Measurements from ENCODE around the gene SCAPER.
"Not testable (repeated sequence)": the region's sequence is repeated elsewhere in the genome, so short reads cannot be mapped to it uniquely, and the experiment has no call there.

SCAPER gene

DNA sequence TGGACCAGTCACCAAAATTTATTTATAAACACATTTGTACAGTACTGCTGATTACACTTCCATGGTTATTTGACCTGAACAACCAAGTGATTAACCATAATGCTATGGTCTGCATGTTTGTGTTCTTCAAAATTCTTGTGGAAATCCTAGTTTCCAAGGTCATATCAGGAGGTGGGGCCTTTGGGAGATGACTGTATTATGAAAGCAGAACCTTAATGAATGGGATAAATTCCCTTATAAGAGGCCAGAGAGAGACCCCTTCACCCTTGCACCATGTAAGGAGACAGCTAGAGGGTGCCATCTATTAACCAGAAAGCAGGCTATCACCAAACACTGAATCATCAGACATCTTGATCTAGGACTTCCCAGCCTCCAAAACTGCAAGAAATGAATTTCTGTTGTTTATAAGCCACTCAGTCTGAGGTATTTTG is 1.9 kb downstream of the SCAPER start:
- Histone ChIP-seq H3K4me3 (ENCODE audit: low read depth, low read length) (no peak overlapping the region), H3K9me3 (no peaks in the 10 kb centered on the region; the same call in 1 of the 2 replicates), H3K4me1 (peaks cover 2% of the 10 kb centered on the region), H3K36me3 (no peaks in the 10 kb centered on the region), H3K27me3 (no peaks in the 10 kb centered on the region)
- TF ChIP-seq, protein P1, sequence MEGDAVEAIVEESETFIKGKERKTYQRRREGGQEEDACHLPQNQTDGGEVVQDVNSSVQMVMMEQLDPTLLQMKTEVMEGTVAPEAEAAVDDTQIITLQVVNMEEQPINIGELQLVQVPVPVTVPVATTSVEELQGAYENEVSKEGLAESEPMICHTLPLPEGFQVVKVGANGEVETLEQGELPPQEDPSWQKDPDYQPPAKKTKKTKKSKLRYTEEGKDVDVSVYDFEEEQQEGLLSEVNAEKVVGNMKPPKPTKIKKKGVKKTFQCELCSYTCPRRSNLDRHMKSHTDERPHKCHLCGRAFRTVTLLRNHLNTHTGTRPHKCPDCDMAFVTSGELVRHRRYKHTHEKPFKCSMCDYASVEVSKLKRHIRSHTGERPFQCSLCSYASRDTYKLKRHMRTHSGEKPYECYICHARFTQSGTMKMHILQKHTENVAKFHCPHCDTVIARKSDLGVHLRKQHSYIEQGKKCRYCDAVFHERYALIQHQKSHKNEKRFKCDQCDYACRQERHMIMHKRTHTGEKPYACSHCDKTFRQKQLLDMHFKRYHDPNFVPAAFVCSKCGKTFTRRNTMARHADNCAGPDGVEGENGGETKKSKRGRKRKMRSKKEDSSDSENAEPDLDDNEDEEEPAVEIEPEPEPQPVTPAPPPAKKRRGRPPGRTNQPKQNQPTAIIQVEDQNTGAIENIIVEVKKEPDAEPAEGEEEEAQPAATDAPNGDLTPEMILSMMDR (IDR thresholded peaks at IDR 0.05; ENCODE audit: low read depth, low read length), result peak; percentile 56
- DNase-seq, result no peak

DNA sequence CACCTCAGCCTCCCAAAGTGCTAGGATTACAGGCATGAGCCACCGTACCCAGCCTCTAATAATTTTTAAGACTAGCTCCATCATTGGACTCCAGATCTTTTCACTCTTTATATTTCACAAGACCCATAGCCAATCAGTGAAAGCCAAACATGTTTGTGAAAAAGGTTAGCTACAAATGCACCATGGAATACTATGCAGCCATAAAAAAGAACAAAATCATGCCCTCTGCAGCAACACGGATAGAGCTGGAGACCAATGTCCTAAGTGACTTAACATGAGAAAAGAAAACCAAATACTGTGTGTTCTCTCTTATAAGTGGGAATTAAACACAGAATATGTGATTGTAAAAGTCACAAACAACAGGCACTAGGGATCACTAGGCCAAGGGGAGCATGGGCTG is 3.2 kb downstream of the SCAPER start:
- TF ChIP-seq, protein P1 (IDR thresholded peaks at IDR 0.05; ENCODE audit: low read depth, low read length), result no peak
- H3K36me3 ChIP-seq, result no peaks in the 10 kb centered on the region
- H3K4me3 ChIP-seq (ENCODE audit: low read depth, low read length), result no peak overlapping the region
- no peaks in the 10 kb centered on the region; the same call in 1 of the 2 replicates for H3K9me3 ChIP-seq
- H3K27me3 ChIP-seq, result no peaks in the 10 kb centered on the region
- peaks cover 2% of the 10 kb centered on the region for H3K4me1 ChIP-seq
- no peak for DNase-seq

DNA sequence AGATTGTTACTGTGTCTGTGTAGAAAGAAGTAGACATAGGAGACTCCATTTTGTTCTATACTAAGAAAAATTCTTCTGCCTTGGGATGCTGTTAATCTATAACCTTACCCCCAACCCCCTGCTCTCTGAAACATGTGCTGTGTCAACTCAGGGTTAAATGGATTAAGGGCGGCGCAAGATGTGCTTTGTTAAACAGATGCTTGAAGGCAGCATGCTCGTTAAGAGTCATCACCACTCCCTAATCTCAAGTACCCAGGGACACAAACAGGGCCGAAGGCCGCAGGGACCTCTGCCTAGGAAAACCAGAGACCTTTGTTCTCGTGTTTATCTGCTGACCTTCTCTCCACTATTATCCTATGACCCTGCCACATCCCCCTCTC is 5.2 kb downstream of the SCAPER start:
- not testable (repeated sequence) for H3K4me3 ChIP-seq (ENCODE audit: low read depth, low read length); H3K36me3 ChIP-seq; H3K9me3 ChIP-seq; H3K27me3 ChIP-seq; DNase-seq; H3K4me1 ChIP-seq

DNA sequence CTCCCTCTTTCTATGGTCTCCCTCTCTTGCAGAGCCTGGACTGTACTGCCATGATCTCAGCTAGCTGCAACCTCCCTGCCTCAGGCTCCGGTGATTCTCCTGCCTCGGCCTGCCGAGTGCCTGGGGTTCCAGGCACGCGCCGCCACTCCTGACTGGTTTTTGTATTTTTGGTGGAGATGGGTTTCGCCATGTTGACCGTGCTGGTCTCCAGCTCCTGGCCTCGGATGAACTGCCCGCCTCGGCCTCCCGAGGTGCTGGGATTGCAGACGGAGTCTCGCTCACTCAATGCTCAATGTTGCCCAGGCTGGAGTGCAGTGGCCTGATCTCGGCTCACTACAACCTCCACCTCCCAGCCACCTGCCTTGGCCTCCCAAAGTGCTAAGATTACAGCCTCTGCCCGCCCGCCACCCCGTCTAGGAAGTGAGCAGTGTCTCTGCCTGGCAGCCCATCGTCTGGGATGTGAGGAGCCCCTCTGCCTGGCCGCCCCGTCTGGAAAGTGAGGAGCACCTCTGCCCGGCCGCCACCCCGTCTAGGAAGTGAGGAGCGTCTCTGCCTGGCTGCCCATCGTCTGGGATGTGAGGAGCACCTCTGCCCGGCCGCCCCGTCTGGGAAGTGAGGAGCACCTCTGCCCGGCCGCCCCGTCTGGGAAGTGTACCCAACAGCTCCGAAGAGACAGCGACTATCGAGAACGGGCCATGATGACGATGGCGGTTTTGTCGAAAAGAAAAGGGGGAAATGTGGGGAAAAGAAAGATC is 5.8 kb downstream of the SCAPER start:
- not testable (repeated sequence) for H3K27me3 ChIP-seq; H3K9me3 ChIP-seq; DNase-seq; H3K36me3 ChIP-seq; H3K4me1 ChIP-seq; H3K4me3 ChIP-seq (ENCODE audit: low read depth, low read length)

DNA sequence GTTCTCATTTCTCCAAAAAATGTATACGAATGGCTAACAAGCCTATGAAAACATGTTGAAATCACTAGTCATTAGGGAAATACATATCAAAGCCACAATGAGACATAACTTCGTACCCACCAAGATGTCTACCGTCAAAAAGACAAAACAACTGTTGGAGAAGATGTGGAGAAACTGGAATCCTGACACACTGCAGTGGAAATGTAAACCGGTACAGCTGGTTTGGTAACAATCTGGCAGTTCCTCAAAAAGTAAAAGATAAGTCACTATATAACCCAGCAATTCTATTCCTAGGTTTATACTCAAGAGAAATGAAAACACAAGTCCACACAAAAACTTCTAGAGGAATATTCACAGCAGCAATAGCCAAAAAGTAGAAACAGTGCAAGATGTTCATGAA is 7.0 kb downstream of the SCAPER start:
- no peak overlapping the region for H3K4me3 ChIP-seq (ENCODE audit: low read depth, low read length)
- H3K9me3 ChIP-seq, result no peaks in the 10 kb centered on the region; the same call in 1 of the 2 replicates
- no peaks in the 10 kb centered on the region; the same call in 1 of the 2 replicates for H3K36me3 ChIP-seq
- no peaks in the 10 kb centered on the region for H3K27me3 ChIP-seq
- no peaks in the 10 kb centered on the region for H3K4me1 ChIP-seq
- no peak for DNase-seq
- TF ChIP-seq, protein P1 (IDR thresholded peaks at IDR 0.05; ENCODE audit: low read depth, low read length), result no peak

DNA sequence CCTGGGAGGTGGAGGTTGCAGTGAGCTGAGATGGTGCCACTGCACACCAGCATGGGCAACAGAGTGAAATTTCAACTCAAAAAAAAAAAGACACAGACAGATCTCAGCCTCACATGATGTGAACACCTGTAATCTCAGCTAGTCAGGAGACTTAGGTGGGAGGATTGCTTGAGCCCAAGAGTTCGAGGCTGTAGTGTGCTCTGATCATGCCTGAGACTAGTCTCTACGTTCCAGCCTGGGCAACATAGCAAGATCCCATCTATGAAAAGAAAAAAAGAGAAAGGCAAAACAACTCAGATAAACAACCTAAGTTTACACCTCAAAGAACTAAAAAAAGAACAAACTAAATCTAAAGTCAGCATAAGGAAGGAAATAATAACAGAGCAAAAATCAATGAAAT is 11.0 kb downstream of the SCAPER start:
- Histone ChIP-seq H3K4me1 (no peaks in the 10 kb centered on the region), H3K36me3 (no peaks in the 10 kb centered on the region; the same call in 1 of the 2 replicates), H3K4me3 (ENCODE audit: low read depth, low read length) (no peak overlapping the region), H3K9me3 (no peaks in the 10 kb centered on the region; the same call in 1 of the 2 replicates), H3K27me3 (no peaks in the 10 kb centered on the region)
- TF ChIP-seq, protein P1 (IDR thresholded peaks at IDR 0.05; ENCODE audit: low read depth, low read length), result no peak
- no peak for DNase-seq

DNA sequence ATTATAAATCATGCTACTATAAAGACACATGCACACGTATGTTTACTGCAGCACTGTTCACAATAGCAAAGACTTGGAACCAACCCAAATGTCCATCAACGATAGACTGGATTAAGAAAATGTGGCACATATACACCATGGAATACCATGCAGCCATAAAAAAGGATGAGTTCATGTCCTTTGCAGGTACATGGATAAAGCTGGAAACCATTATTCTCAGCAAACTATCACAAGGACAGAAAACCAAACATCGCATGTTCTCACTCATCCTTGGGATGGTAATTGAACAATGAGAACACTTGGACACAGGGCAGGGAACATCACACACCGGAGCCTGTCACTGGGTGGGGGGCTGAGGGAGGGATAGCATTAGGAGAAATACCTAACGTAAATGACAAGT is 12.3 kb downstream of the SCAPER start:
- DNase-seq; H3K4me3 ChIP-seq (ENCODE audit: low read depth, low read length); H3K4me1 ChIP-seq; H3K27me3 ChIP-seq; H3K36me3 ChIP-seq; H3K9me3 ChIP-seq: not testable (repeated sequence)

DNA sequence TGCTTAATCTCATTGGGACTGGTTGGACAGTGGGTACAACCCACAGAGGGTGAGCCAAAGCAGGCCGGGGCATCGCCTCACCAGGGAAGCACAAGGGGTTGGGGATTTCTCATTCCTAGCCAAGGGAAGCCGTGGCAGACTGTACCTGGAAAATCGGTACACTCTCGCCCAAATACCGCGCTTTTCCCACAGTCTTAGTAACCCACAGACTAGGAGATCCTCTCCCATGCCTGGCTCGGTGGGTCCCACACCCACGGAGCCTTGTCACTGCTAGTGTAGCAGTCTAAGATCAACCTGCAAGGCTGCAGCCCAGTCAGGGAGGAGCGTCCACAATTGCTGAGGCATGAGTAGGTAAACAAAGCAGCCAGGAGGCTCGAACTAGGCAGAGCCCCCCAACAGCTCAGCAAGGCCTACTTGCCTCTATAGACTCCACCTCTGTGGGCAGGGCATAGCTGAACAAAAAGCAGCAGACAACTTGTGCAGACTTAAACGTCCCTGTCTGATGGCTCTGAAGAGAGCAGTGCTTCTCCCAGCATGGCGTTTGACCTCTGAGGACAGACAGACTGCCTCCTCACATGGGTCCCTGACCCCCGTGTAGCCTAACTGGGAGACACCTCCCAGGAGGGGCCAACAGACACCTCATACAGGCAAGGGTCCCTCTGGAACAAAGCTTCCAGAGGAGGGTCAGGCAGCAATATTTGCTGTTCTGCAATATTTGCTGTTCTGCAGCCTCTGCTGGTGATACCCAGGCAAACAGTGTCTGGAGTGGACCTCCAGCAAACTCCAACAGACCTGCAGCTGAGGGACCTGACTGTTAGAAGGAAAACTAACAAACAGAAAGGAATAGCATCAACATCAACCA is 17.6 kb downstream of the SCAPER start:
- not testable (repeated sequence) for H3K9me3 ChIP-seq

More for the DNA sequence above, 17.6 kb downstream of the SCAPER start:
- DNase-seq; H3K4me1 ChIP-seq; H3K27me3 ChIP-seq; H3K4me3 ChIP-seq (ENCODE audit: low read depth, low read length); H3K36me3 ChIP-seq: not testable (repeated sequence)

All from BE2C (cell line).